GM19238 (cell line): ENCODE data around the gene SLC16A7.

ENCODE experiments used
- DNase-seq: peaks from one replicate; pipeline ENCODE4 v3.0.0; 2011; ENCODE audit warnings: low spot score; ENCODE audit not compliant: insufficient read length

The SLC16A7 gene

DNA sequence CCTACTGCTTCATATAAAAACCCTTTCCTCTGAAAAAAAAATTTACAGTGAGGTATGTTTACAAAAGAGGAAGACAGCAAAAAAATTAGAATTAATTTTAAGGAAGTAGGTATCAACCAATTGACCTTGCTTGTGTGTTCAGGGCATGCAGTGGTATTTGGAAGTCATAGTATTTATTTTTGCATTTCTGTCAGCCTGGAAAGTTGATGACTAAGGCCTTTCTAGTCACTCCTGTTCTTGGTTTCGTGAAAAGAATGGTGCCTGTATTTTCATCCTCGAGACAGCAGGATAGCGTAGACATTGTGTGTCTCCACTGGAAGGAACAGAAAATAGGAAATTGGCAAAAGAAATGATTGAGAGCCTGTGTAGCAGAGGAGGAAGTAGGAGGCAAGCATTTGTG lies 24.5 kb downstream of the SLC16A7 start:
- no peak for DNase-seq

- DNase-seq = no peak
Observed at GRCh38 chr12:59624732-59625460, 29.1 kb downstream of the SLC16A7 start.

GRCh38 chr12:59626382-59626781 lies 30.6 kb downstream of the SLC16A7 start:
- no peak for DNase-seq

DNA sequence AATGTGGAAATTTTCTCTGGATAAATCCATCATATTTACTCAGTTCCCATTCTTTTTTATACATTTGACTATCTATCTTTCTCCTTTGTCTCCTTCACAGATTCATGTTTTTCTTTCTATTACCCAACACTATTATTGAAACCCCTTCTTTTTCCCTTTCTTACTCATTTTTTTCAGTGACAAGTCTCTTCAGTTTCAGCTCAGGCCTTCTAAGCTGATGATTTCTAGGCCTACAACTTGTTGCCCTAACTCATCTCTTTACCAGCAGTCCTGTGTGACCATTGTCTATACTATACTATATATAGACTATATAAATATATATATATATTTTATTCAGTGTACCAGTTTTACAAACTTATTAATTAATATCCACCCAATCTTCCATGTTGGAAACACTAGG lies 31.8 kb downstream of the SLC16A7 start:
- DNase-seq = no peak

- no peak for DNase-seq
Observed at GRCh38 chr12:59629890-59630289, 34.1 kb downstream of the SLC16A7 start.

- no peak for DNase-seq
Observed at GRCh38 chr12:59632408-59632807, 36.6 kb downstream of the SLC16A7 start.

DNA sequence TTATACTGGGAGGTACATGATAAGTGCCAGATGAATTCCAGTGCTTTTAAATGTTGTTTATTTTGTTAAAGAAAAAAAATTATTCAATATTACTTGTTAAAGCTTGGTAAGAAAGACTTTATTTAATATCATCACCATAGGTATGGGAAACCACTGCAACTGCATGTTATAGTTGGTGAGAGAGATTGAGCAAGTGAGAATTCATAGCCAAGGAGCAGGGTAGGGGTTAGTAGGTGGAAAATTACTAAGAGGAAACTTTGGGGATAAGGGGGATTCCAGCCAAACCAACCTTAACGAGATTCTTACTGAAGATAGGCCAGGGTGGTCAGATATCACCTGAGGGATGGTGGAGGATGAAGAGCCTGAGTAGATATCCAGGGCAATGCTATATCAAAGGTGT lies 38.4 kb downstream of the SLC16A7 start:
- DNase-seq = no peak

GRCh38 chr12:59636945-59637691 lies 41.3 kb downstream of the SLC16A7 start:
- no peak for DNase-seq

DNA sequence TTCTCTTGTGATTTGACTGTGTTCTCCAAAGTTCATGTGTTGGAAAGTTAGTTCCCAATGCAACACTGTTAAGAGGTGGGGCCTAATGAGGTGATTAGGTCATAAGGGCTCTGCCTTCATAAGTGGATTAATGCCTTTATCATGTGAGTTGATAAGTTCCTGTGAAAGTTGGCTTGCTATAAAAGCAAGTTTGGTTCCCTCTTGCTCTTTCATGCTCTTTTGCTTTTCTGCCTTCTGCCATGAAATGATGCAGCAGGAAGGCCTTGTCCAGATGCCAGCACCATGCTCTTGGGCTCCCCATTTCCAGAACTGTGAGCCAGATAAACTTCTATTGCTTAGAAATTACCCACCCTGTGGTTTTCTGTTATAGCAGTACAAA lies 41.9 kb downstream of the SLC16A7 start:
- DNase-seq = no peak

DNA sequence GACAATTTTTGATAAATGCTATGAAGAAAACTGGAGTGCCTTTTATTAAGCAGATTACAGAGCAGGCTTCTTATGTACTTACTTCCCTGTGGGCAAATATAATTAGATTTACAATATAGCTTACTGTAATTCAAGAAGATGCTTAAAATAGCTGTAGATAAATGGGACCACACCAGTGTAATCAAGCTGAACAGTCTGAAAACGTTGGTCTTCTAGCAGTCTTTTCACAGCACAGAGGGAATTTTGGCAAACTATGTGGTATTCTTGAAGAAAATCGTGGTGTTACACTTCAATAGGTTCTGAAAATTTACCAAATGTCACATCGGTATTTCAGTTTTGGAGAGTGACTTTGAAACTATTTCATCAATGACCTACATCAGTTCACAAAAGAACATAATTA lies 47.7 kb downstream of the SLC16A7 start:
- no peak for DNase-seq

DNA sequence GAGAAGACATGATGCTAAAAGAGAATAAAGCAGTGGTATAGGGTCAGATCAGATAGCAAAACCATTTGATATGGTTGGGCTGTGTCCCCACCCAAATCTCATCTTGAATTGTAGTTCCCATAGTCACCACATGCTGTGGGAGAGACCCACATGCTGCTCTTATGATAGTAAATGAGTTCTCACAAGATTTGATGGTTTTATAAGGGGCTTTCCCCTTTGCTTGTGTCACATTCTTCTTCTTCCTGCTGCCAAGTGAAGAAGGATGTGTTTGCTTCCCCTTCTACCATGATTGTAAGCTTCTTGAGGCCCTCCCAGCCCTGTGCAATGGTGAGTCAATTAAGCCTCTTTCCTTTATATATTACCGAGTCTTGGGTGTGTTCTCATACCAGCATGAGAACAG lies 49.4 kb downstream of the SLC16A7 start:
- DNase-seq = no peak

DNA sequence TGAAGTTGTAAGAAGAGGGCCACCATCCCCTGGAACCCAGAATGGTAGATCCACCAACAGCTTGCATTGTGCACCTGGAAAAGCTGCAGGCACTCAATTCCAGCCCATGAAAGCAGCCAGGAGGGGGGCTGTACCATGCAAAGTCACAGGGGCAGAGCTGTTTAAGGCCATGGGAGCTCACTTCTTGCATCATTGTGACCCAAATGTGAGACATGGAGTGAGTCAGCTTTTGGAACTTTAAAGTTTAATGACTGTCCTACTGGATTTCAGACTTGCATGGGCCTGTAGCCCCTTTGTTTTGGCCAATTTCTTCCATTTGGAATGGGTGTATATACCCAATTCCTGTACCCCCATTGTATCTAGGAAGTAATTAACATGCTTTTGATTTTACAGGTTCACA lies 50.8 kb downstream of the SLC16A7 start:
- no peak for DNase-seq

DNA sequence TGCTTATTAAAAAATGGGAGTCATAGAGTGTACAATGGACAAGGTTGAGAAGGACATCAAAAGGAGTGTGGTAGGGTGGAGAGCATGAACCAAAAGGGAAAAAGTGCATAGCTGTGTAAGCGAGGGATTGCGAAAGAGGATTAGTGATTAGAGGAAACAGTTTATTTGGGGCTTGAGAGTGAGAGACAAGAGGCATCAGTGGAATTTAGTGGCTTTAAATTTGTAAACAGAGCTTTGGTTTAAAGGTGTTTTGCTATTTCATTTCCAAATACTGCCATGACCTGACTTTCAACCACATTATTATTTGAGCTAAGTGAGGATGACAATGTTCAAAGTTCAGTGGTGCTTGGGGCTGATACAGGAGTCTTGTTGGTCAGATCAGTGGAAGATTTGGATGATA lies 53.4 kb downstream of the SLC16A7 start:
- DNase-seq = no peak

GRCh38 chr12:59650588-59651228 lies 54.9 kb downstream of the SLC16A7 start:
- DNase-seq = no peak

GRCh38 chr12:59651229-59651920 lies 55.5 kb downstream of the SLC16A7 start:
- DNase-seq = no peak

- DNase-seq = no peak
Observed at GRCh38 chr12:59652130-59652529, 56.3 kb downstream of the SLC16A7 start.

DNA sequence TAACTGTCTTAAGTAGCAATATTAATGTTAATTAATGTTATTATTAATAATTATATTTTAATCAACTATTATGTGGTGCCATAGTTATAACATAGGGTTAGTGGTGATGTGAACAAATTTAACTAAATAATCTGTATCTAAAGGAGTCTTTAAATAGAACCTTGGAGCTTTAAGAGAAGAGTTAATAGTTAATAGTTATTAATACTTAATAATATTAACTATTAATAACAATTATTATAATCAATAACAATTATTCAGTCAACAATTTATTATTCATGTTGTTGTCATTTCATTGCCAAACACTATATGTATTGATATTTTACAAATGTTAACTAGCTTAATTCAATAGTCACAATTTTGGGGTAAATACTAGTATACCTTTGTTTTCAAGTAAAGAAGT lies 58.2 kb downstream of the SLC16A7 start:
- no peak for DNase-seq

DNA sequence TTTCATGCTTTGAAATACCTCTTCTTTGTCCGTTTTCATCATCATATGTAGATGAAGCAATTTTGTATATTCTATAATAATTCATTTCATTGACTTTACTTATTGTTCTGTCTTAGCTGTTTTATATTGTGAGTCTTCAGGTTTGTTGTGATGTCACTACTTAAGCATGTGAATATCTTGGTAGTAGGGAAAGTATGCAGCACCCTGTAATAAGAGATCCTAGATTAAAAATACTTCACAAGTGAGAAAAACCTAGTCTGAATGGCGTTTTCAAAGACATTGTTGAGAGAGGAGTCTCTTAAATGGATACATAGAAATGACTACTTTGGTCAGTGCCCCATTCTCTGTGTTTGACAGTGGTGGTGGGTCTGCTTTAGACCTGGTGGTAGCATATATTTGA lies 61.4 kb downstream of the SLC16A7 start:
- no peak for DNase-seq

DNA sequence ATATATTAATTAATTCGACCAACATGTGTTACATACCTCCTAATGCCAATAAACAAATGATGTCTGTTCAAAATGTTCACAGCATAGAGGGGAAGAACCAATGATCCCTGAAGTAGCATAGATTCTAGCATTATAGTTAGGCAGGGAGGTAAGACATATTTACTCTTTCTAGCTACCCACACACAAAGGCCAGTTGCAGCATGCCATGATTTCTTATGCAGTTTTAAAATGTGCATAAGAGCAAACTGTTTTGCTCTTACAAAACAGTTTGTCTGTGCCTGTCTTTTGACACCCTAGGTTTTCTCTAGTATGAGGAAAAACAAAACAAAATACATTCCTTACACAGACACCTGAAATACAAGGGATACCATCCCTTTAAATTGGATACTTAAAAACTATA lies 61.9 kb downstream of the SLC16A7 start:
- DNase-seq = no peak

GRCh38 chr12:59660148-59660547 lies 64.3 kb downstream of the SLC16A7 start:
- no peak for DNase-seq

DNA sequence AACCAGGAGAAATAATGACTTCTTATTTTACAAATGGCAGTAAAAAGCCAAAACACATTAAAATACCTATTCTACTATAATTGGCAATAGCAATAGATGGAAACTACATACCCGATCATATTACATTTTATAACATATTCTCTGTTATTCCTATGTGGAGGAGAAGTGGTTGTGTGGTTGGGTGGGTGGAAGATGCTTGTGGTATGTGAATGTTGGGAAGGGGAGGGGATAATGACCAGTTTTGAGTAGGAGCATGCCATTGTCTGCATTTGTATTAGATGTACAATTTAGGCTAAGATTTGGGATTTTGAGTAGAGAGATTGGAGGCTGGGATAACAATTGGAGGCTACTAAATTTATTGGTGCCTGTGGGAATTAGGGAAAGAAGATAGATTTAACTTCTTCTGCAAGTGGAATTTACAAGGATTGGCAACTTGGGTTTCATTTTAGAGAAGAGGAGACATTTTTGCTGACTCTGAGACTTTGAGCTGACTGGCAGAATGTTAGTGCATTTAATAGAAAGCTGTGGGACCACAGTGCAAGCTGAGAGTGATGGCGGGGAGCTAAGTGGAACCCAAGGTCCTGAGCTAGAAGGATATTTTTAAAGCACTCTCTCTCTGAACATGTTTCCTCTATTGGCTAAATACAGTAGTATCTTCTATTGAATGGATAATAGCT lies 65.2 kb downstream of the SLC16A7 start:
- no peak for DNase-seq
